PC-3 (cell line): ENCODE data around the gene RALA. TPM values are rescaled to one million over a fixed set of nuclear protein-coding genes. Genes with fewer than 3 reads are reported as not detected.

Source experiments
- ATAC-seq: fragments of 200-7000 bp; cut with Tn5 transposase; 2 replicates; pipeline ENCODE4 v1.9.1; 2020; ENCODE audit warnings: mild to moderate bottlenecking, moderate library complexity
- BruUV-seq: library from RNA; stranded (reverse); fragments of 400-500 nt; replicated peaks from 2 replicates; lab custom pipeline; 2021; lab: Mats Ljungman, UMichigan
- CTCF ChIA-PET: fragments of 300-600 bp; sonication (Branson Sonifier 250); formaldehyde crosslinking; loops from one replicate; lab custom pipeline; 2022; ENCODE audit warnings: antibody characterized with exemption; lab: Charles Lee
- POLR2A ChIA-PET: fragments of 300-600 bp; sonication (Branson Sonifier 250); formaldehyde crosslinking; loops from one replicate; lab custom pipeline; 2022; ENCODE audit warnings: antibody characterized with exemption; ENCODE audit not compliant: unreplicated experiment; lab: Charles Lee
- DNase-seq: peaks from one replicate; pipeline ENCODE4 v3.0.0-alpha.2; 2015
- H2AFZ ChIP-seq: fragments of 300-600 bp; sonication (generic); 2 replicates; pipeline ENCODE4 v1.6.0; 2016; ENCODE audit warnings: antibody characterized with exemption, low read length
- H3F3A ChIP-seq: fragments of 300-600 bp; sonication (generic); one replicate; pipeline ENCODE4 v1.6.0; 2017; ENCODE audit warnings: antibody characterized with exemption, low read length, control low read depth, mild to moderate bottlenecking; ENCODE audit not compliant: unreplicated experiment
- H3K27ac ChIP-seq: fragments of 300-600 bp; sonication (generic); 2 replicates; pipeline ENCODE4 v1.5.1; 2016; ENCODE audit warnings: mild to moderate bottlenecking, low read length
- H3K27me3 ChIP-seq: fragments of 300-600 bp; sonication (generic); 2 replicates; pipeline ENCODE4 v1.6.1; 2016; ENCODE audit warnings: low read length, mixed read lengths
- H3K36me3 ChIP-seq: fragments of 300-600 bp; sonication (generic); 2 replicates; pipeline ENCODE4 v1.6.1; 2016; ENCODE audit warnings: low read depth, mixed run types, low read length, mixed read lengths
- H3K4me1 ChIP-seq: fragments of 300-600 bp; sonication (generic); 2 replicates; pipeline ENCODE4 v1.5.1; 2016; ENCODE audit warnings: low read length; ENCODE audit not compliant: insufficient read depth
- H3K4me2 ChIP-seq: fragments of 300-600 bp; sonication (generic); 2 replicates; pipeline ENCODE4 v1.6.0; 2016; ENCODE audit warnings: low read length
- H3K4me3 ChIP-seq: fragments of 300-600 bp; sonication (generic); 2 replicates; pipeline ENCODE4 v1.5.1; 2016; ENCODE audit warnings: mild to moderate bottlenecking, low read length, mixed read lengths
- H3K79me2 ChIP-seq: fragments of 300-600 bp; sonication (generic); 2 replicates; pipeline ENCODE4 v1.6.1; 2017; ENCODE audit warnings: low read length, mixed read lengths
- H3K9ac ChIP-seq: fragments of 300-600 bp; sonication (generic); 2 replicates; pipeline ENCODE4 v1.6.0; 2016; ENCODE audit warnings: mild to moderate bottlenecking, low read length
- H3K9me2 ChIP-seq: fragments of 300-600 bp; sonication (generic); replicated peaks from 2 replicates; pipeline ENCODE4 v1.6.1; 2016; ENCODE audit warnings: mixed run types, low read length, mixed read lengths
- H3K9me3 ChIP-seq: fragments of 300-600 bp; sonication (generic); 2 replicates; pipeline ENCODE4 v1.6.1; 2016; ENCODE audit warnings: low read length, mixed read lengths
- H4K20me1 ChIP-seq: fragments of 300-600 bp; sonication (generic); 2 replicates; pipeline ENCODE4 v1.6.1; 2016; ENCODE audit warnings: low read length, mixed read lengths
- EZH2 ChIP-seq: fragments of 300-600 bp; sonication (generic); IDR thresholded peaks from one replicate; pipeline ENCODE4 v1.6.1; 2017; ENCODE audit warnings: antibody characterized with exemption, mild to moderate bottlenecking, low read length; ENCODE audit not compliant: unreplicated experiment
- EZH2phosphoT487 ChIP-seq: fragments of 300-600 bp; sonication (generic); IDR thresholded peaks from 2 replicates; pipeline ENCODE4 v1.6.1; 2018; ENCODE audit warnings: mild to moderate bottlenecking, antibody characterized with exemption, low read length, borderline replicate concordance
- intact Hi-C: fragments of 100-400 bp; cut with micrococcal nuclease; formaldehyde crosslinking; loops from 2 replicates; pipeline ENCODE4 v1.9.0; 2023
- total RNA-seq: library from RNA; depleted of rRNA; stranded (reverse); fragments of >200 nt; gene quantifications from 2 replicates; pipeline ENCODE4 v1.2.3, GENCODE V29; 2014
- TF ChIP-seq, protein P1 (sequence below): fragments of 300-600 bp; sonication (generic); conservative IDR thresholded peaks from 2 replicates; pipeline ENCODE4 v1.5.1; 2017; ENCODE audit warnings: antibody characterized with exemption, low read depth, mild to moderate bottlenecking, low read length

Gene RALA
- total RNA-seq, 1 experiment from 2014 or later, result 12.9 TPM

DNA sequence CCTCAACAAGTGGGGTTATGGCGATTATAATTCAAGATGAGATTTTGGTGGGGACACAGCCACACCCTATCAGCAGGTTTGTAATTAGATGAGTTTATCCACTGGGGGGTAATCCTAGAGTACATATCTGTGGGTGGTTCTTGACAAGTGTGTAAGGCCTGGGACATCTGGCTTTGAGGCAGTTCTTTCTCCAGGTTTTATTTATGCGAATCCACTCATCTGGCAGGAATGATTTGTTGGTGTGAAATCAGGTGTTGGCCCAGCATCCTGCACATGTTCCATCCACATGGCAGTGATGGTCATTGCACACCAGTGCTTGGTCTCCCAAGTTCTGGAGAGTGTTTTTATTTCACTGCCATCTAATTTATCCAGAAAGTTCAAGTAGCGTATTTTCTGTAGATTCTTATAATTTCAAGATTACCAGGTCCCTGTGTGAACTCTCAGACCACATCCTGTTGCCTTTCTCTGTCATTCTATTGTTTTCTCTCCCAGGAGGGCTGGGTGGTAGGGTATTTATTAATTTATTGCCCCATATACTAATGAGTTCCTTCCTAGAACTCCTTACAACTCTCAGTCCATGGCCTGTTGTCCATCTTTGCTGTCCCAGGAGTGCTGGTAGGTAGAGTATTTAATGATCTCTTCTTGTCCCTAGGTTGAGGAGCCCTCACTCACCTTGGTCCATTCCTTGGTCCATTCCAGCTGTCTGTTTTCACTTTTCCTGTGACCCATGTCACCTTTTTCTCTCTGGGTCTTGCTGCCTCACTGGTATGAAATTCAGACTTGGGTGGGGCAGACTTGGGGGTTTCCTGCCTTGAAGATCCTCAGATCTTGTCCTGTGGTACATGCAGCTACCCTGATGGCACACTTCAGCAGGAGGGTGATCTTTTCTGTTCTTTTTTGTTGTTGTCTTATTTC is 10.4 kb downstream of the RALA start:
- DNase-seq, result no peak
- Histone ChIP-seq H3K9me3 (no peaks in the 10 kb centered on the region), H3K79me2 (peaks cover 88% of the 10 kb centered on the region), H3F3A (no peaks in the 10 kb centered on the region), H3K4me2 (no peak overlapping the region), H3K9me2 (no peaks in the 10 kb centered on the region), H3K36me3 (peaks cover 10% of the 10 kb centered on the region; the same call in 1 of the 2 replicates), H3K27me3 (no peaks in the 10 kb centered on the region), H4K20me1 (no peaks in the 10 kb centered on the region), H3K4me3 (no peak overlapping the region), H3K4me1 (no peaks in the 10 kb centered on the region), H2AFZ (no peak overlapping the region), H3K9ac (no peak overlapping the region), H3K27ac (no peak overlapping the region)
- no peak for TF ChIP-seq EZH2phosphoT487
- TF ChIP-seq, protein P1, sequence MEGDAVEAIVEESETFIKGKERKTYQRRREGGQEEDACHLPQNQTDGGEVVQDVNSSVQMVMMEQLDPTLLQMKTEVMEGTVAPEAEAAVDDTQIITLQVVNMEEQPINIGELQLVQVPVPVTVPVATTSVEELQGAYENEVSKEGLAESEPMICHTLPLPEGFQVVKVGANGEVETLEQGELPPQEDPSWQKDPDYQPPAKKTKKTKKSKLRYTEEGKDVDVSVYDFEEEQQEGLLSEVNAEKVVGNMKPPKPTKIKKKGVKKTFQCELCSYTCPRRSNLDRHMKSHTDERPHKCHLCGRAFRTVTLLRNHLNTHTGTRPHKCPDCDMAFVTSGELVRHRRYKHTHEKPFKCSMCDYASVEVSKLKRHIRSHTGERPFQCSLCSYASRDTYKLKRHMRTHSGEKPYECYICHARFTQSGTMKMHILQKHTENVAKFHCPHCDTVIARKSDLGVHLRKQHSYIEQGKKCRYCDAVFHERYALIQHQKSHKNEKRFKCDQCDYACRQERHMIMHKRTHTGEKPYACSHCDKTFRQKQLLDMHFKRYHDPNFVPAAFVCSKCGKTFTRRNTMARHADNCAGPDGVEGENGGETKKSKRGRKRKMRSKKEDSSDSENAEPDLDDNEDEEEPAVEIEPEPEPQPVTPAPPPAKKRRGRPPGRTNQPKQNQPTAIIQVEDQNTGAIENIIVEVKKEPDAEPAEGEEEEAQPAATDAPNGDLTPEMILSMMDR, result no peak
- no peak for TF ChIP-seq EZH2
- POLR2A ChIA-PET, result no interaction called here
- intact Hi-C loops, result no loop called here
- CTCF ChIA-PET, result no interaction called here
- no peak for ATAC-seq
- BruUV-seq, result no TSS peak

DNA sequence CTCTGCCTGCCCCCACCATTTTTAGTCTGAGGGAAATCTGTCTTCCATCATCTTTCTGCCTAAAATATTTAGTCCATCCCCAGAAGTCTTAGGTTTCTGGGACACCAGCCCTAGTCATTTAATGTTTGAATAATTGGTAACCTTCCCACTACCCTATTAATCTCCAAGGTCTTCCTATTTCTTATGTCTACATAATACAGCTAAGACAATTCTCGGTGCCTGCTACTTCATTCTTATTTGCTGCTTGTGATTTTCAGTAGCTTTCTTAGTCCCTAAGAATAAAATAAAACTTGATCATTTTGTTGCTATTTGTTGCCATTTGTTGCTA is 11.1 kb downstream of the RALA start:
- Histone ChIP-seq H3K27me3 (no peaks in the 10 kb centered on the region), H3K9ac (no peak overlapping the region), H3K4me2 (no peak overlapping the region), H3K27ac (no peak overlapping the region), H4K20me1 (no peaks in the 10 kb centered on the region), H3K9me3 (no peaks in the 10 kb centered on the region), H3K4me3 (no peak overlapping the region), H2AFZ (no peak overlapping the region), H3K36me3 (peaks cover 10% of the 10 kb centered on the region; the same call in 1 of the 2 replicates), H3K4me1 (no peaks in the 10 kb centered on the region), H3K9me2 (no peaks in the 10 kb centered on the region), H3K79me2 (peaks cover 91% of the 10 kb centered on the region), H3F3A (no peaks in the 10 kb centered on the region)
- ChIA-PET CTCF (no interaction called here), POLR2A (no interaction called here)
- ATAC-seq (no peak), DNase-seq (no peak)
- TF ChIP-seq EZH2phosphoT487 (no peak), EZH2 (no peak)
- TF ChIP-seq, protein P1, result no peak
- intact Hi-C loops, result no loop called here
- no TSS peak for BruUV-seq

DNA sequence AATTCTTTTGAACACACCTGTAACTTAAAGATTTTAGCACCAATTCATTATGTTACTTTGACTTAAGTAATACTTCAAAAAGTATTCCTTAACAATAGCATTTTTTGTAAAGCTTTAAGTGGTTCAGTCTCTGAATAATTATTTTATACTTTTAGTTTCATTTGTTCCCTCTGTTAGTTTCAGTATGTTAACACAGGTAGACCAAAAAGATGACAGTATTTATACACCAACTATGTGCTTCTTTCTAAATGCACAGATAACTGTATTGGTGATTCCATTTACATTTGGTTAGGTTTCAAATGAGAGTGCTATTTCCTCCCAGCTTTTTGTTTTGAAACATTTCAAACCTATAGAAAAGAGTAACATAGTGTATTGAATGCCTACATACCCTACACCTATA is 14.0 kb downstream of the RALA start:
- H4K20me1 ChIP-seq, result no peaks in the 10 kb centered on the region
- ChIA-PET CTCF (no interaction called here), POLR2A (no interaction called here)
- TF ChIP-seq EZH2phosphoT487 (no peak), EZH2 (no peak)
- TF ChIP-seq, protein P1, result no peak
- no peaks in the 10 kb centered on the region for H3K4me1 ChIP-seq
- peaks cover 94% of the 10 kb centered on the region for H3K79me2 ChIP-seq
- ATAC-seq, result no peak
- no peak overlapping the region for H3K4me2 ChIP-seq
- no peak overlapping the region for H3K4me3 ChIP-seq
- H3K9ac ChIP-seq, result no peak overlapping the region
- no peaks in the 10 kb centered on the region for H3K36me3 ChIP-seq
- no peaks in the 10 kb centered on the region for H3K9me2 ChIP-seq
- no peaks in the 10 kb centered on the region for H3F3A ChIP-seq
- no peaks in the 10 kb centered on the region for H3K9me3 ChIP-seq
- BruUV-seq, result no TSS peak
- H3K27me3 ChIP-seq, result no peaks in the 10 kb centered on the region
- no peak for DNase-seq
- intact Hi-C loops, result no loop called here
- H2AFZ ChIP-seq, result no peak overlapping the region
- no peak overlapping the region for H3K27ac ChIP-seq
